ENCODE data around the gene PARD6G.

PARD6G gene

GRCh38 chr18:80188643-80189530, 58.4 kb downstream of the PARD6G start:
- H3K4me3 ChIP-seq (ENCODE audit: low read length) = no peak overlapping the region
- DNase-seq (ENCODE audit: low read depth) = no peak
- no peak for TF ChIP-seq CTCF (conservative IDR thresholded peaks at IDR 0.05; ENCODE audit: low read depth, low read length)

- DNase-seq (ENCODE audit: low read depth) = no peak
- TF ChIP-seq CTCF (conservative IDR thresholded peaks at IDR 0.05; ENCODE audit: low read depth, low read length) = no peak
These were observed 59.2 kb downstream of the PARD6G start for GRCh38 chr18:80187956-80188642.

GRCh38 chr18:80185545-80185944, 61.8 kb downstream of the PARD6G start:
- no peak for TF ChIP-seq CTCF (conservative IDR thresholded peaks at IDR 0.05; ENCODE audit: low read depth, low read length)
- DNase-seq (ENCODE audit: low read depth) = no peak
- no peak overlapping the region for H3K4me3 ChIP-seq (ENCODE audit: low read length)

More at GRCh38 chr18:80187956-80188642, 59.2 kb downstream of the PARD6G start:
- no peak overlapping the region for H3K4me3 ChIP-seq (ENCODE audit: low read length)

GRCh38 chr18:80184243-80184772, 63.0 kb downstream of the PARD6G start:
- no peak for TF ChIP-seq CTCF (conservative IDR thresholded peaks at IDR 0.05; ENCODE audit: low read depth, low read length)
- DNase-seq (ENCODE audit: low read depth) = no peak

GRCh38 chr18:80183273-80184050, 63.9 kb downstream of the PARD6G start:
- no peak for TF ChIP-seq CTCF (conservative IDR thresholded peaks at IDR 0.05; ENCODE audit: low read depth, low read length)
- H3K4me3 ChIP-seq (ENCODE audit: low read length) = no peak overlapping the region
- DNase-seq (ENCODE audit: low read depth) = no peak

More at GRCh38 chr18:80184243-80184772, 63.0 kb downstream of the PARD6G start:
- H3K4me3 ChIP-seq (ENCODE audit: low read length) = no peak overlapping the region

- no peak overlapping the region for H3K4me3 ChIP-seq (ENCODE audit: low read length)
- no peak for TF ChIP-seq CTCF (conservative IDR thresholded peaks at IDR 0.05; ENCODE audit: low read depth, low read length)
- DNase-seq (ENCODE audit: low read depth) = no peak
These were observed 64.5 kb downstream of the PARD6G start for GRCh38 chr18:80182855-80183254.
